ENCODE results near the gene ZNF460.

ZNF460 gene

GRCh38 chr19:57280962-57281400 lies 696 bp downstream of the ZNF460 start:
- DNase-seq (ENCODE audit: low read depth in 2 of 2), result no peak

GRCh38 chr19:57282011-57282643 lies 1.8 kb downstream of the ZNF460 start:
- peak; percentile 9 to 18 for DNase-seq (ENCODE audit: low read depth in 2 of 2)

GRCh38 chr19:57288373-57288772 lies 8.1 kb downstream of the ZNF460 start:
- no peak for DNase-seq (ENCODE audit: low read depth in 2 of 2)

GRCh38 chr19:57290970-57291369 lies 10.7 kb downstream of the ZNF460 start:
- DNase-seq (ENCODE audit: low read depth in 2 of 2), result no peak

- DNase-seq (ENCODE audit: low read depth in 2 of 2), result no peak
Observed at GRCh38 chr19:57292547-57292946, 12.3 kb downstream of the ZNF460 start.

- DNase-seq (ENCODE audit: low read depth in 2 of 2), result no peak
Observed at GRCh38 chr19:57293719-57294118, 13.4 kb downstream of the ZNF460 start.

GRCh38 chr19:57302020-57302465 lies 21.8 kb downstream of the ZNF460 start:
- no peak for DNase-seq (ENCODE audit: low read depth in 2 of 2)

- DNase-seq (ENCODE audit: low read depth in 2 of 2), result no peak
Observed at GRCh38 chr19:57302727-57303401, 22.6 kb downstream of the ZNF460 start.

GRCh38 chr19:57305056-57305455 lies 24.8 kb downstream of the ZNF460 start:
- no peak for DNase-seq (ENCODE audit: low read depth in 2 of 2)

- DNase-seq (ENCODE audit: low read depth in 2 of 2), result no peak
Observed at GRCh38 chr19:57308514-57308913, 28.2 kb downstream of the ZNF460 start.

- DNase-seq (ENCODE audit: low read depth in 2 of 2), result no peak
Observed at GRCh38 chr19:57310792-57311191, 30.5 kb downstream of the ZNF460 start.

GRCh38 chr19:57314146-57314545 lies 33.9 kb downstream of the ZNF460 start:
- no peak for DNase-seq (ENCODE audit: low read depth in 2 of 2)

GRCh38 chr19:57317503-57317902 lies 37.2 kb downstream of the ZNF460 start:
- no peak for DNase-seq (ENCODE audit: low read depth in 2 of 2)

- DNase-seq (ENCODE audit: low read depth in 2 of 2), result no peak
Observed at GRCh38 chr19:57319869-57320179, 39.5 kb downstream of the ZNF460 start.

GRCh38 chr19:57320180-57321084 lies 40.1 kb downstream of the ZNF460 start, which contains the start of gene ZNF543:
TSS of gene ZNF543 (plus strand) at chr19:57320472. CDS start at chr19:57320854, 382 bp downstream.
- peak; percentile 85 to 87 for DNase-seq (ENCODE audit: low read depth in 2 of 2)

GRCh38 chr19:57321116-57321515 lies 40.8 kb downstream of the ZNF460 start:
- DNase-seq (ENCODE audit: low read depth in 2 of 2), result no peak

- DNase-seq (ENCODE audit: low read depth in 2 of 2), result no peak
Observed at GRCh38 chr19:57321751-57322150, 41.5 kb downstream of the ZNF460 start.

- DNase-seq (ENCODE audit: low read depth in 2 of 2), result no peak
Observed at GRCh38 chr19:57324992-57325391, 44.7 kb downstream of the ZNF460 start.

- DNase-seq (ENCODE audit: low read depth in 2 of 2), result no peak
Observed at GRCh38 chr19:57327993-57328392, 47.7 kb downstream of the ZNF460 start.

- DNase-seq (ENCODE audit: low read depth in 2 of 2), result no peak
Observed at GRCh38 chr19:57334191-57334590, 53.9 kb downstream of the ZNF460 start.

- DNase-seq (ENCODE audit: low read depth in 2 of 2), result no peak
Observed at GRCh38 chr19:57338877-57339276, 58.6 kb downstream of the ZNF460 start.

GRCh38 chr19:57342582-57342981 lies 62.3 kb downstream of the ZNF460 start:
- no peak for DNase-seq (ENCODE audit: low read depth in 2 of 2)
